Neural progenitor cell (in vitro differentiated cells): ENCODE results near the gene CABP4. TPM values are rescaled to one million over a fixed set of nuclear protein-coding genes. Genes with fewer than 3 reads are reported as not detected.

Experiments
- DNase-seq: peaks from one replicate; pipeline ENCODE4 v3.0.0-alpha.2; 2016; ENCODE audit warnings: low spot score
- H2AFZ ChIP-seq: fragments of 200-600 bp; sonication (generic); replicated peaks from 2 replicates; pipeline ENCODE4 v1.6.1; 2016; ENCODE audit warnings: antibody characterized with exemption
- H3F3A ChIP-seq: fragments of 200-600 bp; sonication (generic); 2 replicates; pipeline ENCODE4 v1.6.1; 2016; ENCODE audit warnings: antibody characterized with exemption, low read depth
- H3K27ac ChIP-seq: fragments of 200-600 bp; sonication (generic); 2 replicates; pipeline ENCODE4 v1.5.1; 2016; ENCODE audit warnings: mild to moderate bottlenecking
- H3K27me3 ChIP-seq: fragments of 200-600 bp; sonication (generic); 2 replicates; pipeline ENCODE4 v1.6.1; 2016; ENCODE audit warnings: mild to moderate bottlenecking, moderate library complexity
- H3K36me3 ChIP-seq: fragments of 200-600 bp; sonication (generic); 2 replicates; pipeline ENCODE4 v1.5.1; 2016
- H3K4me1 ChIP-seq: fragments of 200-600 bp; sonication (generic); 2 replicates; pipeline ENCODE4 v1.6.1; 2016; ENCODE audit warnings: mixed run types
- H3K4me2 ChIP-seq: fragments of 200-600 bp; sonication (generic); 2 replicates; pipeline ENCODE4 v1.6.1; 2016
- H3K4me3 ChIP-seq: fragments of 200-600 bp; sonication (generic); 2 replicates; pipeline ENCODE4 v1.5.1; 2016
- H3K79me2 ChIP-seq: fragments of 200-600 bp; sonication (generic); 2 replicates; pipeline ENCODE4 v1.6.1; 2016; ENCODE audit warnings: low read depth
- H3K9ac ChIP-seq: fragments of 200-600 bp; sonication (generic); 2 replicates; pipeline ENCODE4 v1.6.1; 2016
- H3K9me3 ChIP-seq: fragments of 200-600 bp; sonication (generic); 2 replicates; pipeline ENCODE4 v1.5.1; 2016; ENCODE audit warnings: low read depth
- H4K20me1 ChIP-seq: fragments of 200-600 bp; sonication (generic); 2 replicates; pipeline ENCODE4 v1.6.1; 2016; ENCODE audit warnings: low read depth
- H3K27ac Mint-ChIP-seq: 3 replicates; pipeline ENCODE4 v1.8.0; 2021; ENCODE audit warnings: mixed read lengths
- H3K27me3 Mint-ChIP-seq: 2 replicates; pipeline ENCODE4 v1.8.0; 2022; ENCODE audit warnings: low read depth, mild to moderate bottlenecking, inconsistent platforms, moderate library complexity, mixed read lengths; ENCODE audit not compliant: insufficient read depth
- H3K36me3 Mint-ChIP-seq: 3 replicates; pipeline ENCODE4 v1.8.0; 2021; ENCODE audit warnings: mixed read lengths
- H3K4me1 Mint-ChIP-seq: 3 replicates; pipeline ENCODE4 v1.8.0; 2021; ENCODE audit warnings: mixed read lengths
- H3K4me3 Mint-ChIP-seq: 3 replicates; pipeline ENCODE4 v1.8.0; 2021; ENCODE audit warnings: mild to moderate bottlenecking, moderate library complexity, mixed read lengths
- H3K9me3 Mint-ChIP-seq: 3 replicates; pipeline ENCODE4 v1.8.0; 2020; ENCODE audit warnings: mixed read lengths
- EZH2 ChIP-seq: fragments of 200-600 bp; sonication (generic); IDR thresholded peaks from 2 replicates; pipeline ENCODE4 v1.6.1; 2017; ENCODE audit warnings: antibody characterized with exemption, mild to moderate bottlenecking, moderate library complexity
- EZH2phosphoT487 ChIP-seq: fragments of 200-600 bp; sonication (generic); IDR thresholded peaks from 2 replicates; pipeline ENCODE4 v1.6.1; 2017; ENCODE audit warnings: antibody characterized with exemption
- total RNA-seq: library from RNA; depleted of rRNA; stranded (reverse); fragments of >200 nt; gene quantifications from 2 replicates; pipeline ENCODE4 v1.2.3, GENCODE V29; 2015; ENCODE audit warnings: low replicate concordance
- TF ChIP-seq, protein P1 (sequence below): fragments of 200-600 bp; sonication (generic); IDR thresholded peaks from 2 replicates; pipeline ENCODE4 v1.5.1; 2017; ENCODE audit warnings: antibody characterized with exemption, mild to moderate bottlenecking

Gene CABP4
- total RNA-seq, 1 donor from 2014 or later, result not detected

DNA sequence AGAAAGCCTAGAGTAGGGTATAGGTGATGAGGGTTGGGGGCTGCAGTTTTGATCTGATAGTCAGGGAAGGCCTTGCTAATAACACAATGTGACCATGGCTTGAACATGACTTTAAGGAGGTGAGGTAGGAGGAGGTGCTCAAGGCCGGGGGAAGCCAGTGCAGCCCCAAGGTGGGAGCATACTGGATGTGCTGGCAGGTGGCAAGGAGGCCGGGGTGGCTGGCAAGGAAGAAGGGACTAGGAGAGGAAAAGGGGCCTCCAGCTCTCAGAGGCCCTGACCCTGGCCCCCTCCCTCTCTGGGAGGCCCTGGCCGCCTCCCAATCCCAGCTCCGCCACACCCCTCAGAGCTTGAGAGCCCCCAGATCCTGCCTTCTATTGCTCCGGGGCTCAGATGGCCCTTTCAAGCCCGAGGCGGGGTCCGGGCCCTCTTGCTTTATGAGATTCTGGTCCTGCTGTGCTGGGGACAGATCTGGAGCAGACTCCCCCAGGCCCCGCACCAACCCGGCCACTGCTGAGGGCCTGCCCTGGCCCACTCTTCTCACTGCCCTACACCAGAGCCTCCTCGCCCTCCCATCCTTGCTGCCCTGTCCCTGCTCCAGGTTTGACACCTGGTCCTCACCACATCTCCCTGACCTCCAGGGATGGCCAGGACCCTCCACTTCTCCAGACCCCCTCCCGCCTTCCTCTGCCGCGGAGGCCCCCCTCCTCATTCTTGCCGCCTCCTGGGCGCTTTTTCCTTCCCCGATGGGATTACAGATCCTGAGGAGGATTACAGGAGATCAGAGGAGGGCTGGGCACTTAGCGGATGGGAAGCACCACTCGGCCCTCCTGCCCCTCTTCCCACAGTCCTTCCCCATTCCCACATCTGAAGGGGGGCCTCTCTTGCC, 48.2 kb downstream of the CABP4 start:
- peak; percentile 62 for DNase-seq
- H3K27ac Mint-ChIP-seq, result no peak overlapping the region
- H3K9me3 Mint-ChIP-seq, result no peaks in the 10 kb centered on the region

GRCh38 chr11:67504005-67504949, 49.1 kb downstream of the CABP4 start:
- Histone ChIP-seq H3K9ac (peak overlapping the region; percentile 21), H3K36me3 (no peaks in the 10 kb centered on the region), H4K20me1 (peaks cover 51% of the 10 kb centered on the region), H3K9me3 (no peaks in the 10 kb centered on the region), H3K79me2 (peaks cover 9% of the 10 kb centered on the region), H3K4me3 (peak overlapping the region; percentile 71), H3F3A (peaks cover 41% of the 10 kb centered on the region), H3K27me3 (peaks cover 11% of the 10 kb centered on the region), H2AFZ (peak overlapping the region; percentile 29), H3K27ac (no peak overlapping the region), H3K4me1 (peaks cover 23% of the 10 kb centered on the region), H3K4me2 (peak overlapping the region; percentile 89)
- Mint-ChIP-seq H3K4me1 (peaks cover 30% of the 10 kb centered on the region), H3K36me3 (peaks cover 12% of the 10 kb centered on the region), H3K4me3 (peak overlapping the region; percentile 94), H3K27me3 (peaks cover 7% of the 10 kb centered on the region), H3K27ac (no peak overlapping the region), H3K9me3 (no peaks in the 10 kb centered on the region)
- no peak for TF ChIP-seq EZH2phosphoT487
- TF ChIP-seq, protein P1, sequence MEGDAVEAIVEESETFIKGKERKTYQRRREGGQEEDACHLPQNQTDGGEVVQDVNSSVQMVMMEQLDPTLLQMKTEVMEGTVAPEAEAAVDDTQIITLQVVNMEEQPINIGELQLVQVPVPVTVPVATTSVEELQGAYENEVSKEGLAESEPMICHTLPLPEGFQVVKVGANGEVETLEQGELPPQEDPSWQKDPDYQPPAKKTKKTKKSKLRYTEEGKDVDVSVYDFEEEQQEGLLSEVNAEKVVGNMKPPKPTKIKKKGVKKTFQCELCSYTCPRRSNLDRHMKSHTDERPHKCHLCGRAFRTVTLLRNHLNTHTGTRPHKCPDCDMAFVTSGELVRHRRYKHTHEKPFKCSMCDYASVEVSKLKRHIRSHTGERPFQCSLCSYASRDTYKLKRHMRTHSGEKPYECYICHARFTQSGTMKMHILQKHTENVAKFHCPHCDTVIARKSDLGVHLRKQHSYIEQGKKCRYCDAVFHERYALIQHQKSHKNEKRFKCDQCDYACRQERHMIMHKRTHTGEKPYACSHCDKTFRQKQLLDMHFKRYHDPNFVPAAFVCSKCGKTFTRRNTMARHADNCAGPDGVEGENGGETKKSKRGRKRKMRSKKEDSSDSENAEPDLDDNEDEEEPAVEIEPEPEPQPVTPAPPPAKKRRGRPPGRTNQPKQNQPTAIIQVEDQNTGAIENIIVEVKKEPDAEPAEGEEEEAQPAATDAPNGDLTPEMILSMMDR, result no peak
- TF ChIP-seq EZH2, result no peak
- peak; percentile 78 for DNase-seq

More for the DNA sequence above, 48.2 kb downstream of the CABP4 start:
- peak overlapping the region; percentile 89 for H3K4me2 ChIP-seq
- no peak overlapping the region for H3K9ac ChIP-seq
- peaks cover 12% of the 10 kb centered on the region for H3K36me3 Mint-ChIP-seq
- peak overlapping the region; percentile 29 for H2AFZ ChIP-seq
- H3K4me1 ChIP-seq, result peaks cover 23% of the 10 kb centered on the region
- no peaks in the 10 kb centered on the region for H3K36me3 ChIP-seq
- peaks cover 11% of the 10 kb centered on the region for H3K27me3 ChIP-seq
- H3K27me3 Mint-ChIP-seq, result peaks cover 4% of the 10 kb centered on the region
- H3K4me3 ChIP-seq, result peak overlapping the region; percentile 71
- H3K4me3 Mint-ChIP-seq, result peak overlapping the region; percentile 75
- H3K79me2 ChIP-seq, result peaks cover 9% of the 10 kb centered on the region
- H3K9me3 ChIP-seq, result no peaks in the 10 kb centered on the region
- H3K4me1 Mint-ChIP-seq, result peaks cover 23% of the 10 kb centered on the region
- no peak for TF ChIP-seq EZH2phosphoT487
- TF ChIP-seq, protein P1, result no peak
- no peak for TF ChIP-seq EZH2
- H4K20me1 ChIP-seq, result peaks cover 51% of the 10 kb centered on the region
- no peak overlapping the region for H3K27ac ChIP-seq
- H3F3A ChIP-seq, result peaks cover 41% of the 10 kb centered on the region

DNA sequence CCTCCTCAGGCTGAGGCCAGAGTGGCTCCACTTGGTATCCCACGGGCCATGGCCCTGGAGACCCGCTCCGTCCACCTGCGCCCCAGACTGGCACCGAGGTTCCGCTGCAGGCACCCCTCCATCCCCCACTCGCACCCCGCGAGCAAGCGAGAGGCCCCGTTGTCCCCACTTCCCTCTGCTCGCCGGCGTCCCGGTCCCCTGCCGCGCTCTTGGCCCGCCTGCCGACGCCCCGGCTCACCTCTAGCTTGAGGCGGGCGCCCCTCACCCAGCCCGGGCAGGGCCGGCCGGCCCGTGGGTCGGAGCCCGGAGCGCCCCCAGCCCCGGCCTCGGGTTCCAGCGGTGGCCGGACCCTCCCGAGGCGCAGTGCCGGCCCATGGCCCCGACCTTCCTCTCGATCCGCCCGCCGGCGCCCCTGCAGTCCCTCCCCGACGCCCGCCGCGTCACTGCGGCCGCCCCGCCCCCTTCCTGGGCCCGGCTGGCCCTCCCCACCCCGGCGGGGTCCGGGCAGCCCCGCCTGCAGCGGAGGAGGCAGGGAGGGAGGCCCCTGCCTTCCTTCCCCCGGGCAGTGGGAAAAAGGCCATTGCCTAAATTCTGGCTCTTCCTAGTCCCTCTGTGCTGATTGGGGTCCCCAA, 49.9 kb downstream of the CABP4 start, which contains the start of gene PITPNM1:
Gene PITPNM1, minus strand, starts transcription at position 414 of the 632 bp plus-strand sequence. CDS start 1,183 bp downstream, outside the sequence.
- H3K79me2 ChIP-seq, result peaks cover 9% of the 10 kb centered on the region
- Mint-ChIP-seq H3K9me3 (no peaks in the 10 kb centered on the region), H3K36me3 (peaks cover 10% of the 10 kb centered on the region), H3K4me1 (peaks cover 34% of the 10 kb centered on the region), H3K27ac (peak within 1 kb of the TSS; percentile 10), H3K27me3 (peaks cover 7% of the 10 kb centered on the region), H3K4me3 (peak within 1 kb of the TSS; percentile 94)
- TF ChIP-seq EZH2, result no peak
- no peak for TF ChIP-seq EZH2phosphoT487
- TF ChIP-seq, protein P1, result no peak
- no peak within 1 kb of the TSS for H3K27ac ChIP-seq
- peaks cover 23% of the 10 kb centered on the region for H3K4me1 ChIP-seq
- peaks cover 41% of the 10 kb centered on the region for H3F3A ChIP-seq
- H3K9ac ChIP-seq, result peak within 1 kb of the TSS; percentile 21
- peak within 1 kb of the TSS; percentile 71 for H3K4me3 ChIP-seq
- peak; percentile 86 for DNase-seq
- no peaks in the 10 kb centered on the region for H3K9me3 ChIP-seq
- peaks cover 17% of the 10 kb centered on the region for H3K27me3 ChIP-seq
- peaks cover 51% of the 10 kb centered on the region for H4K20me1 ChIP-seq
- H2AFZ ChIP-seq, result peak within 1 kb of the TSS; percentile 12
- H3K36me3 ChIP-seq, result no peaks in the 10 kb centered on the region
- H3K4me2 ChIP-seq, result peak within 1 kb of the TSS; percentile 89
